Stomach (tissue), 9 donors: Measurements from ENCODE around the gene HDAC3. TPM values are rescaled to one million over a fixed set of nuclear protein-coding genes. Genes with fewer than 3 reads are reported as not detected.

Source experiments
- DNase-seq, 2 donors: peaks; one replicate each; pipeline versions ENCODE4 v3.0.0 to v3.0.0-alpha.2; 2013 to 2019
- H3K27ac ChIP-seq, 5 donors: fragments of 200-600 bp in 4 of 5; sonication (generic) in 4 of 5; one replicate each; pipeline ENCODE4 v1.5.1; 2013 to 2019; ENCODE audit warnings: mild to moderate bottlenecking in 1 of 5, moderate library complexity in 1 of 5
- H3K27me3 ChIP-seq, 3 donors: fragments of 200-600 bp; sonication (generic); one replicate each; pipeline ENCODE4 v1.5.1; 2017 to 2019; ENCODE audit warnings: mixed run types in 1 of 3
- H3K36me3 ChIP-seq, 4 donors: fragments of 200-600 bp; sonication (generic); 1 replicate in 3 of 4; 2 replicates in 1 of 4; pipeline ENCODE4 v1.5.1; 2016 to 2019
- H3K4me1 ChIP-seq, 4 donors: fragments of 200-600 bp; sonication (generic); one replicate each; pipeline ENCODE4 v1.5.1; 2016 to 2019
- H3K4me3 ChIP-seq, 4 donors: fragments of 200-600 bp; sonication (generic) in 3 of 4; one replicate each; pipeline ENCODE4 v1.5.1; 2016 to 2019; ENCODE audit warnings: mild to moderate bottlenecking in 1 of 4
- H3K9me3 ChIP-seq, 4 donors: fragments of 200-600 bp; sonication (generic); one replicate each; pipeline ENCODE4 v1.5.1; 2016 to 2019
- CTCF ChIP-seq, 7 experiments: fragments of 450-650 bp in 4 of 7; fragments of 200-600 bp in 3 of 7; sonication (generic) in 3 of 7; IDR thresholded peaks; one replicate each; pipeline ENCODE4 v1.5.1; 2016 to 2019; ENCODE audit warnings: antibody characterized with exemption in 7 of 7, control low read depth in 2 of 7, mild to moderate bottlenecking in 1 of 7
- EP300 ChIP-seq: sonication (generic); formaldehyde crosslinking; IDR thresholded peaks from one replicate; pipeline ENCODE4 v1.6.1; 2017; ENCODE audit warnings: antibody characterized with exemption
- POLR2A ChIP-seq, 4 donors: fragments of 450-650 bp; IDR thresholded peaks; one replicate each; pipeline ENCODE4 v1.6.1; 2016; ENCODE audit warnings: antibody characterized with exemption in 4 of 4, control low read depth in 2 of 4, mild to moderate bottlenecking in 1 of 4, moderate library complexity in 1 of 4
- POLR2AphosphoS5 ChIP-seq, 3 donors: sonication (generic); formaldehyde crosslinking; IDR thresholded peaks; one replicate each; pipeline ENCODE4 v1.6.1; 2016; ENCODE audit warnings: antibody characterized with exemption in 3 of 3
- WGBS, 5 donors: extraction: QIAGEN DNeasy Blood & Tissue Kit in 3 of 5; methylation state at CpG; one replicate each; pipeline versions ENCODE4 v1.1.5 to v1.1.7; 2013 to 2018; 5-methylcytosine and 5-hydroxymethylcytosine counted together
- intact Hi-C: fragments of 100-400 bp; cut with DNase I; formaldehyde crosslinking; loops from one replicate; pipeline ENCODE4 v1.15.1; 2023; ENCODE audit warnings: low total_unique reads
- polyA plus RNA-seq, 3 donors: library from polyadenylated mRNA; stranded (reverse); fragments of 200-250 nt; gene quantifications; one replicate each; pipeline ENCODE4 v1.2.3, GENCODE V29; 2013
- total RNA-seq, 5 donors: library from RNA; depleted of rRNA; stranded (reverse); fragments of >200 nt; gene quantifications; one replicate each; pipeline versions ENCODE4 v1.1.0 to v1.2.3, GENCODE V29; 2014 to 2016
- donor health status: healthy with polysubstance abuse.
- donor health status: Bipolar disorder and iron deficiency.
- donor health status: healthy.

HDAC3 gene
- total and polyA plus RNA-seq, 8 donors: 34.7 to 64.3 (median 45.4) TPM

GRCh38 chr5:141597394-141597793, 39.3 kb downstream of the HDAC3 start:
- Histone ChIP-seq H3K9me3 (no peaks in the 10 kb centered on the region), H3K36me3 (peaks cover 0 to 21% (median 12%) of the 10 kb centered on the region in 4 donors), H3K4me1 (peaks cover 0 to 63% (median 28%) of the 10 kb centered on the region in 4 donors), H3K27me3 (no peaks in the 10 kb centered on the region), H3K27ac (peak overlapping the region in 3 of 5 donors; percentile 5 to 57 (median 11)), H3K4me3 (no peak overlapping the region)
- TF ChIP-seq POLR2A (IDR thresholded peaks at IDR 0.05) (no peak), CTCF (IDR thresholded peaks at IDR 0.05) (no peak), POLR2AphosphoS5 (IDR thresholded peaks at IDR 0.05) (no peak), EP300 (no peak)
- 50 to 58% (median 55%) methylated on average over 2 of the region's 2 CpGs for WGBS, 5 donors
- DNase-seq: no peak
- intact Hi-C loops: no loop called here

- Histone ChIP-seq H3K4me3 (no peak overlapping the region), H3K9me3 (no peaks in the 10 kb centered on the region), H3K36me3 (peaks cover 0 to 21% (median 12%) of the 10 kb centered on the region in 4 donors), H3K27me3 (no peaks in the 10 kb centered on the region), H3K27ac (peak overlapping the region in 2 of 5 donors; percentile 5 to 57), H3K4me1 (peaks cover 0 to 62% (median 25%) of the 10 kb centered on the region in 4 donors)
- WGBS, 5 donors: 95 to 100% (median 98%) methylated on average over 1 of the region's 1 CpG
- intact Hi-C loops: no loop called here
- TF ChIP-seq CTCF (IDR thresholded peaks at IDR 0.05) (no peak), EP300 (no peak), POLR2A (IDR thresholded peaks at IDR 0.05) (no peak), POLR2AphosphoS5 (IDR thresholded peaks at IDR 0.05) (no peak)
- DNase-seq: no peak
These were observed 39.8 kb downstream of the HDAC3 start for GRCh38 chr5:141596867-141597266.

- Histone ChIP-seq H3K36me3 (peaks cover 19 to 42% (median 29%) of the 10 kb centered on the region in 4 donors), H3K27me3 (no peaks in the 10 kb centered on the region), H3K9me3 (no peaks in the 10 kb centered on the region), H3K4me3 (no peak overlapping the region), H3K4me1 (peaks cover 0 to 44% (median 11%) of the 10 kb centered on the region in 4 donors), H3K27ac (peak overlapping the region in 1 of 5 donors; percentile 15)
- DNase-seq: no peak
- no peak for TF ChIP-seq CTCF (IDR thresholded peaks at IDR 0.05)
- TF ChIP-seq POLR2AphosphoS5 (IDR thresholded peaks at IDR 0.05): no peak
- TF ChIP-seq EP300: no peak
- no peak for TF ChIP-seq POLR2A (IDR thresholded peaks at IDR 0.05)
- intact Hi-C loops: no loop called here
- WGBS, 5 donors: 44 to 63% (median 52%) methylated on average over 2 of the region's 2 CpGs
These were observed 46.5 kb downstream of the HDAC3 start for GRCh38 chr5:141590127-141590526.

- intact Hi-C loops: loop anchor here (5.0 kb wide), 1 partner anchor 36 kb away; no protein-coding TSS in a partner anchor
- 87 to 95% (median 94%) methylated on average over 1 of the region's 1 CpG for WGBS, 5 donors
These were observed 50.4 kb downstream of the HDAC3 start for GRCh38 chr5:141586246-141586645.

More at GRCh38 chr5:141586246-141586645, 50.4 kb downstream of the HDAC3 start:
- TF ChIP-seq POLR2A (IDR thresholded peaks at IDR 0.05) (no peak), CTCF (IDR thresholded peaks at IDR 0.05) (no peak), POLR2AphosphoS5 (IDR thresholded peaks at IDR 0.05) (no peak), EP300 (no peak)
- peaks cover 0 to 18% (median 5%) of the 10 kb centered on the region in 4 donors for H3K4me1 ChIP-seq
- peaks cover 49 to 60% (median 58%) of the 10 kb centered on the region in 4 donors for H3K36me3 ChIP-seq
- no peak overlapping the region for H3K27ac ChIP-seq
- no peaks in the 10 kb centered on the region for H3K27me3 ChIP-seq
- no peak for DNase-seq
- no peaks in the 10 kb centered on the region for H3K9me3 ChIP-seq
- no peak overlapping the region for H3K4me3 ChIP-seq
